ENCODE measurements around the gene SLC39A11.

Gene SLC39A11

DNA sequence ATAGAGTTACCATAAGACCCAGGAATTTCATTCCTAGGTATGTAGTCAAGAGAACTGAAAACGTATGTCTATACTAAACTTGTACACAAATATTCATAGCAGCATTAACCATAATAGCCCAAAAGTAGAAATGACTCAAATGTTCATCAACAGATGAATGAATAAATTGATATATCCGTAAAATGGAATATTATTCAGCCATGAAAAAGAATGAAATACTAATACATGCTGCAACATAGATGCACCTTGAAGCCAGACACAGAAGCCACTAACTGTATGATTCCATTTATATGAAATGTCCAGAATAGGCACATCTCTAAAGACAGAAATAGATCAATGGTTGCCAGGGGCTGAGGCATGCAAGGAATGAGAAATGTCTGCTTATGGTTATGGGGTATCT lies 484.1 kb downstream of the SLC39A11 start:
- Histone ChIP-seq H3K27ac (no peak overlapping the region), H3K4me3 (no peak overlapping the region)
- DNase-seq (ENCODE audit: low spot score), result no peak
- TF ChIP-seq CTCF (IDR thresholded peaks at IDR 0.05), result no peak

GRCh38 chr17:72606656-72607055 lies 485.8 kb downstream of the SLC39A11 start:
- no peak for TF ChIP-seq CTCF (IDR thresholded peaks at IDR 0.05)
- H3K4me3 ChIP-seq, result no peak overlapping the region
- H3K27ac ChIP-seq, result no peak overlapping the region
- no peak for DNase-seq (ENCODE audit: low spot score)

- no peak for TF ChIP-seq CTCF (IDR thresholded peaks at IDR 0.05)
- no peak for DNase-seq (ENCODE audit: low spot score)
- Histone ChIP-seq H3K27ac (no peak overlapping the region), H3K4me3 (no peak overlapping the region)
Observed at GRCh38 chr17:72605543-72605942, 486.9 kb downstream of the SLC39A11 start.

GRCh38 chr17:72604518-72604917 lies 488.0 kb downstream of the SLC39A11 start:
- no peak overlapping the region for H3K27ac ChIP-seq
- no peak for TF ChIP-seq CTCF (IDR thresholded peaks at IDR 0.05)
- DNase-seq (ENCODE audit: low spot score), result no peak
- H3K4me3 ChIP-seq, result no peak overlapping the region

DNA sequence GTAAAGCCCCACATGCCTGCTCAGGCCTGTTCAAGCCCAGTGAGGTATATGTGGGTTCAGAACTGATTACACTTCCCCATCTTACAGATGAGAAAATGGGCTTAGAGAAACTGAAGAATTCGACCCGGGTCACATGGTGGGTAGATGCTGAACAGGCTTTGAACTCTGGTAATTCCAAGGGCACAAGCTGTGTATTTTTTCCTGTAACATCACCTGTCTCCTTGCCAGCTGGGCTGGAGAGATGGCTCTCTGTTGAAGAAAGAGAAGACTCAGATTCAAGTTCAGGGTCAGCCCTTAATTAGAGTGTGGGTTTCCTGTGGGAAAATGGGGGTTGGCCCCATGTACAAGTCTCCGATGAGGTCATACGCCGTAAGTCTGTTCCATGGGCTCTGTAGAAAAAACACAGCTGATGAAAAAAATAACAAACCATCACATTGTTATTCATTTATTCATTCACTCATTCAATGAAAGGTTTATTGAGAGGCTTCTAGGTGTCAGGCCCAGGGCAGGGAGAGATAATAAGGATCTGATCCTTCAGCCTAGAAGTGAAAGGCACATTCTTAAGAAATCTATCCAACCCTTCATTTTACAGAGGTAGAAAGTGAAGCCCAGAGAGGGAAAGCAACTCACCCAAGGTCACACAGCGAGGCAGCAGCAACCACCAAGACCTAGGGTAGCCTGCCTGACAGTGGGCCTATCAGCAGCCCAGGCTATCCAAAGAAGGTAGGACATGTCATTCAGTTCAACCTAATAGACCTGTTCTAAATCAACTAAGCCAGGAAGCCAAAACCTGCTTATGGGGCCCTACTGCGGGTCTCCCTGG lies 488.9 kb downstream of the SLC39A11 start:
- DNase-seq (ENCODE audit: low spot score), result no peak
- no peak for TF ChIP-seq CTCF (IDR thresholded peaks at IDR 0.05)
- Histone ChIP-seq H3K27ac (no peak overlapping the region), H3K4me3 (no peak overlapping the region)

DNA sequence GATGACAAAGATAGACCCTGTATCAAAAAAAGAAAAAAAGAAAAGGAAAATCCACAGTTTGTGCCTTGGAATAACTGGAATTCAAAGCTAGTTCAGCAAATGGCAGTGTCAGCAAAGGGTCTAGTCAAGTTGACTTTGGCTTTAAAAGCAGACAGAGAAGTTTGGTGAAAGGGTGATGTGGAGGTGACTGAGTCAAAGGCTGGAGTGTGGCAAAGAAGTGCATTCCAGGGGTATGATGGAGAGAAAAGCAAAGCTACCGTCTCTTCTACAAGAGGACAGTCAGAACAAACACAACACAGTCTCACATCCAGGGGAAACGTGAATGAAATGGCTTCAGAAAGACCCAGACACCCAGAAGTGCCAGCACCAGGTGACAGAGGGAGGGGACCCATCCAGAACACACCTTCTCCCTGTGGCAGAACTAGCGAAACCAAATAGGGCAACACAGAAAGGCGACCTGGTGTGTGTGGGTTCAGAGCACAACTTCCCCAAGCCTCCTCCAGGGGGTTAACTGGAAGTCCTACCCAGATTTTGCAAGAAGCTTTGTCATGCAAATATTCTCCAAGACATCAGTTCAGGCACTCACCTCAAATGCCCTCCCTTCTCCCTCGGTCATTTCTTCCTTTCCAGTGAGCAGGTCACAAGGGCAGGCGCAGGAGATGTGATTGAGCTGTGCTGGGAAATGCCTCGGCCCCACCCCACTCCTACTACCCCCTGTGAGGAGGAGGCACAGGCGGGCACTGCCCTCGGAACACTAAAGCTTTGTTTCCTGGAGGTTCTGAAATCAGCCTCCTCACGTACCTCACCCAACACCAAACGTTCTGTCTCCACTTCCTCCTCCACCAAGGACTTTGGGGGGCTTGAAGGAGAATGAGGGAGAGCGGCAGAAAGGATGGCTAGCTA lies 489.7 kb downstream of the SLC39A11 start:
- Histone ChIP-seq H3K27ac (no peak overlapping the region), H3K4me3 (no peak overlapping the region)
- no peak for DNase-seq (ENCODE audit: low spot score)
- TF ChIP-seq CTCF (IDR thresholded peaks at IDR 0.05), result no peak

Measured in coronary artery (tissue), 2 donors.